Forelimb muscle (tissue), 1 donor: ENCODE data around the gene GPHN. TPM values are rescaled to one million over a fixed set of nuclear protein-coding genes. Genes with fewer than 3 reads are reported as not detected.

ENCODE experiments used
- DNase-seq: peaks from one replicate; pipeline ENCODE4 v3.0.0-alpha.2; 2013; ENCODE audit warnings: low read depth
- polyA plus RNA-seq: library from polyadenylated mRNA; unstranded; fragments of 120-200 nt; gene quantifications from one replicate; pipeline ENCODE4 v1.2.1, GENCODE V29; 2013; ENCODE audit not compliant: insufficient read length

The GPHN gene
- 13.0 TPM for polyA plus RNA-seq

GRCh38 chr14:66507722-66508546 lies at the start of gene GPHN:
Gene GPHN (plus strand): TSS chr14:66508147.
- DNase-seq, result peak; percentile 91

DNA sequence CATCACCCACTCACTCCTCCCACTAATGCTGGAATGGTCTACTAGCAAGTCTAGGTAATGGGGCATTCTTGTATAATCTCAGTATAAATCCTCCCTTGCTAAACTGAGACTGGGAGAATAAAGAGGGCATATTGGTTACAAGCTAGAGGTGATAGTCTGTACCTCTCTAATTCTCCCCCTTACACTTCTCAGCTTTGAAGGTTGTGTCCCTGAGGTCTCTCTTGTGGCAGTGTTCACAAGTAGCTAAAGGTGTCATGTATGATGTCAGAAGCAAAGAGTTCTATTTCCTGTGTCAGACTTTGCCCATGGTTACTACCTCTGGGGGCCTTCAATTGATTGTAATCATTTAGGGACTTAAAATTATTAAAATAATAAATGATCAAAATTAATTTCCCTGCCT lies 48.3 kb upstream of the GPHN start:
- no peak for DNase-seq

DNA sequence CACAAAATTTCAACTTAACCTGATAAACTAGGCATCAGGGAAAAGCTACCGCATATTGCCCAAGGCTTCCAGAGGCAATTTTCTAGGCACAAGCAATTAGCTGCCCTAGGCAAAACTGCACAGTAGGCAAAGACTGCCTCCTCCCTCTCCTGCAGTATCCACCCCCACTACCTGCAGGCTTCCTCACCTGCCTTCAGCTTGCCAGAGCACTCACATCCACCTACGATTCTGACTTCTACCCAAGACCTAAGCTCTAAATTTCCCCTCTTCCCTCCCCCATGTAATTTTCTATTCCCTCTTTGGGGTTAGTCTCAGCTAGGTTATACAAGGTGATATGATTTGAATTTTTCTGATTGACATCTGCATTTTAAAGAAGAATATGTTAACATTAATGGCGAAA lies 43.7 kb upstream of the GPHN start:
- no peak for DNase-seq

- no peak for DNase-seq
Observed at GRCh38 chr14:66468778-66469367, 39.1 kb upstream of the GPHN start.

- DNase-seq, result no peak
Observed at GRCh38 chr14:66471584-66471983, 36.4 kb upstream of the GPHN start.

GRCh38 chr14:66472251-66472650 lies 35.7 kb upstream of the GPHN start:
- DNase-seq, result no peak

DNA sequence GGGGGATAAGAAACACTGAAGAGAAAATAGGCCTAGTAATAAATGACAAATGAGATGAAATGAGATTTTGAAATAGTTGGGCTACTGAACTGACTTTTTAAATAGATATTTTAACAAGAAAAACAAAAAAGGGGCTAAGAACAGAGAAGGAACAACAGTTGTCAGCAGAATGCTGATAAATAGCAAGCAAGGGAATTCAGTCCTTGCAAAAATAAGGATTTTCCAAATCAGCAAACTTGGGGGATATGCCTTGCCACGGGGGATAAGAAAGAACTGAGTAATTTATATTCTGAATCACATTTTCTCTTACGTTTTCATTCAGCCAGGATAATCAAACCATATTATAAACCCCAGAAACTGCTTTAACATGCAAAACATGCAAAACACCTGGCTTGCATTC lies 34.7 kb upstream of the GPHN start:
- no peak for DNase-seq

GRCh38 chr14:66476964-66477363 lies 31.0 kb upstream of the GPHN start:
- DNase-seq, result no peak

DNA sequence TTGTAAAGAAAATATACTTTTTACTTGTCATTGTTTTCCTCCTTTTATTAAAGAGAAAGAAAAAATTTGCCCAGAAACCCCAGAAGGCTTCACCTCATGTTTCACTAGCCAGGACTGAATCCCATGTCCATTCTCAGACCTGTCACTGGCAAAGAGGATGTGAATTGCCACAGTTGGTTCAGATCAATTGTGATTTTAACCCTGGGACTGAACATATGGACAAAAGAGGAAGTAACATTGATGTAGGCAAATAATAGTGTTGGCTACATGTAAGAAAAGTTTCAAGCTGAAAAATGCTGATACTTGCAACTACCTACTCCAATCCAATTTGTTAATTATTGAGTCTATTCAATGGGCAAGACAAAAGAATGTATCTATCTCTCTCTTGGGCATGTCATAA lies 30.4 kb upstream of the GPHN start:
- DNase-seq, result no peak

DNA sequence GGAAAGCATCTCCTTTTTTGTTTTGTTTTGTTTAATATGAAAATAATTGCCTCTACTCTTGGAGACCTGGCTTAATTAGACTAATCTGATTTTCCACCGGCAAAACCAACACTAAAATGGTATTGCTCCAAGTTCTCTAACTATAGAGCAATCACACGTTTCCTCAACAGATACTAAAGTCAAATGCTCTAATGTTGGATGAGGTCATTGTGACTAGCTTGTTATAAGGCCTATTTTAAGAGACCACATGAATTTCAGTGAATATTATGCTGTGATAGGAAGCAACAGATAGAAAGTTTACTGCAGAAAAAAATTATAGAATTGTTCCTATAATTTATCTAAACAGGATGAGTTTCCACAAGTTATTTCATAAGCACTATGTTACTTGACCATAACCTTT lies 25.1 kb upstream of the GPHN start:
- no peak for DNase-seq

DNA sequence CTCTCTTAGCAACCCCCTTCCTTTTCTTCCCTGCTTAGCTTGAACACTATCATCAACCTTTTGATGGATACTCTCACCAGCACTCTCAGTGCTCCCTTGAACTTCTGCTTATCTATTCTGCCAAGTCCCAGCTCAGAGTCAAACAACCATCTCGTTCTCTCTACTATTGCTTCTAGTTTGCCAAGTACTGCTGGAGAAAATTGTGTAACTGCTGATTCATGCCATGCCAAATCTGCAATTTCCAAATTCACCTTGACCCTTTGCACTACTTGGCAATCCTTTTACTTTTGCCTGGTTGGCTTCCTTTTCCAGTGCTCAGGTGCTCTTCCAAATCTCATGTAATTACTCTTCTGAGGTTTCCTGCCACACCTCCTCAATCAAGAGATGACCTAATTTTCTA lies 24.6 kb upstream of the GPHN start:
- DNase-seq, result no peak

DNA sequence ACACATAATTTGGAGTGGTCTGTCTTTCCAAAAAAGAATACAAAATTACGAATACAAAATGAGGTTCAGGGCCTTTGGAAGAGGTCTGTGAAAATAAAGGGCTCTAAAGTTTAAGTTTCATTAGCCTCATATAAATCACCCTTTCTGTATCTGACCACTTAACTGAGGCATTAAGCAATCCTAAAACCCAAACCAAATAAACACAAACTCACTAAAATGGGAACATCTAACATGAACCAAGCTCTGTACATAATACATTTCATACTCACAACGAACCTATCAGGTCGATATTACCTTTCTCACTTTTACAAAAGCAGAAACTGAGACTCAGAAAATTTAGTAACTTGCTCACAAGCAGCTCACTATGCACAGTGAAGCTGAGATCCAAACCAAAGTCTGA lies 22.9 kb upstream of the GPHN start:
- DNase-seq, result no peak

- DNase-seq, result no peak
Observed at GRCh38 chr14:66485910-66486421, 22.0 kb upstream of the GPHN start, which contains the start of gene CCDC196. Gene CCDC196 (plus strand): TSS chr14:66486371. CDS start chr14:66486503, 132 bp downstream.

- no peak for DNase-seq
Observed at GRCh38 chr14:66487164-66487563, 20.8 kb upstream of the GPHN start.

DNA sequence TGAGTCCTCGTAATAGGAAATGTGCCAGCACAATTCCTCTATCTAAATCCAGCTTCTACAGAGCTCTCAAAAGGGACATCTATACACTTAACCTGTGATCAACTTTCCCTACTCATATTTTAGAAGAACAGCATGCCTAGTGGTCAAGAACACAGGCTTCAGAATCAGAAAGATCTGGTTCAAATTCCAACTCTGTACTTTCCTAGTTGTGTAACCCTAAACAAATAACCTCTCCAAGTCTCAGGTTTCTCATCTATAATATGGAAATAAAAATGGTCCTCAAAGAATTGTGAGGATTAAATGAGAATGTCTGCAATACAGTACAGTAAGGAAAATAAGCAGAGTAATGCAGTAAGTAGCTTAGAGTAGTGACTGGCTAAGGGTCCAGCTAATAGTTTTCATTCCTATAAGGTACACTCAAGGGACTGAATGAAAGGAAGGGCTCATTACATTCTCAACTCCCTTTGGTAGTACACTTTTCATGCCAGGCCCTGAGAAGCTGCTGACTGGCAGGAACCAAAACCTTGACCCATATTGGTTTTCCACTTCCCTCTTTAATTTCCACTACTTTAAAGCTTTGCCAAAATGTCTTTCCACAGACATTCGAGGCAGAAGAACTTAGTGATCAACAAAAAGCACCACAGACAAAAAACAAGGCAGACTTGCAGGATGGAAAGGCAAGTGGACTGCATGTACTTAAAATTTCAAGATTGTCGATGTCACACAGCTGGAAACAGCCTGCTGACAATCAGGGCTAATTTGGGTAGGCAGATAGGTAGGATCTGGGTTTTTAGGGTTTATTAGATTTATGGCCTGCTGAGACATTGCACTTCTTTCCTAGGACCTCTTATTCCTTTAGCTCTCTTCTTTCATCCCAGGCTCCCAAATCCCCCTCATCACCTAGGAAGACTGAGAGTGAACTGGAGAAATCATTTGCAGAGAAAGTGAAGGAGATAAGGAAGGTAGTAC lies 17.5 kb upstream of the GPHN start:
- no peak for DNase-seq

GRCh38 chr14:66493750-66494149 lies 14.2 kb upstream of the GPHN start:
- DNase-seq, result no peak

- peak; percentile 43 for DNase-seq
Observed at GRCh38 chr14:66495218-66496098, 12.5 kb upstream of the GPHN start.

DNA sequence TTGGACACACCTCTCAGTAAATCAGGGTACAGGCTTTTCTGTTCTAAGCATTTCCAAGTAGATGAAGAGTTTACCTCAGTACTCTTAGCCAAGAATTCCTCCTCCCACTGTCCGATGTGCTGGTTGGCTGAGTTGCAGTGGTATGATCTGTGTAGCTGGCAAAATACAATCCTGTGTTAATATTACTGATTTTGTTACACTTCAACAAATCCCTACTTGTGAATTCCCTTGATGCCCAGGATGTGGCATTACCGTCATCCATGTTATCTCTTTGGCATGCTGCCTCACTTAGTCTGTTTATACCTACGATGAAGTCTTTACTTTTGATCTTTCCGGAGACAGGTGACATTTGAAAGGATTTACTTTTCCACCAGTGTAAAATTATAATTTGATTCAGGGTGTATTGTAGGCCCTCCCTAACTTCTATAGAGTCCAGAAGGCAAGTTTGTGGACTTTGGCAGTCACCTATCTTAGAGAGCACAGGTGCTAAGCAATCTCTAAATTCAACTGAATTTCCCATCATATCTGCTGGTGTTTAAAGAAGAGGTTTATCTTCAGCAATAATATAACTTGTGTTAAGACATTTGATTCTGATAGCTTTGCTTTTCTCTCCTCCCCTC lies 11.6 kb upstream of the GPHN start:
- no peak for DNase-seq

GRCh38 chr14:66496911-66497310 lies 11.0 kb upstream of the GPHN start:
- DNase-seq, result no peak

GRCh38 chr14:66498311-66498710 lies 9.6 kb upstream of the GPHN start:
- no peak for DNase-seq
